ENCODE data around the gene BTBD9. TPM values are rescaled to one million over a fixed set of nuclear protein-coding genes. Genes with fewer than 3 reads are reported as not detected.

Gene BTBD9
- total RNA-seq, 2 donors from 2014 or later, result 15.3 to 23.6 TPM

DNA sequence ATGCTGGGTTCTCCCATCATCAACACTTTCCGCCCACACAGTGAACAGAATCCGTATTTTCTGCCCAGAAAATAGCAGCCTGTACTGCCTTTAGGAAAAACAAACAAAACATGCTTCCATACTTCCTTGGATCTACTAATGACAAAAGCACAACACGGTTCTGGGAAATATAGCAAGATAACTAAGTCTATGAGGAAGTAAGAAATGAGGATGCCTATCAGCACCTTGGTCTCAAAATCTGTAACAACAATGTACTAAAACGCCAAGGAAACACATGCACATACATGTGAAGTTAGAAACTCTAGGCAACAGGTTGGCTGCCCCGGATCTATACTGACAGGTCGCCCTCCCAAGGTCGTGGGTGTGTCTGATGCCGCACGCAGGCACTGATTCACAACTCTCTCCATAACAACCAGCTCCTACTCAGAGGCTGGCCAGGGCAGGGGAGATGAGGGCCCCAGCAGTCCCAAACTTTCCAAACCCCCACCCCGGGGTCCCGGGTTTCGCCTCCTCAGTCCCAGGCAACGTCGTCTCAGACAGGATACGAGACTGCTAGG lies 710 bp downstream of the BTBD9 start:
- H3K36me3 ChIP-seq, result no peaks in the 10 kb centered on the region
- no peaks in the 10 kb centered on the region for H3K9me3 ChIP-seq
- H3K27me3 ChIP-seq, result no peaks in the 10 kb centered on the region
- TF ChIP-seq CTCF (IDR thresholded peaks at IDR 0.05), result no peak
- peak overlapping the region; percentile 83 for H3K27ac ChIP-seq
- peak overlapping the region; percentile 88 for H3K4me3 ChIP-seq
- intact Hi-C loops (cut with DNase I), result no loop called here
- DNase-seq, result peak; percentile 69
- H3K9ac ChIP-seq (ENCODE audit: low read depth in 2 of 2, low read length in 2 of 2), result peak overlapping the region; percentile 82 to 92
- H3K4me1 ChIP-seq, result peaks cover 8% of the 10 kb centered on the region

DNA sequence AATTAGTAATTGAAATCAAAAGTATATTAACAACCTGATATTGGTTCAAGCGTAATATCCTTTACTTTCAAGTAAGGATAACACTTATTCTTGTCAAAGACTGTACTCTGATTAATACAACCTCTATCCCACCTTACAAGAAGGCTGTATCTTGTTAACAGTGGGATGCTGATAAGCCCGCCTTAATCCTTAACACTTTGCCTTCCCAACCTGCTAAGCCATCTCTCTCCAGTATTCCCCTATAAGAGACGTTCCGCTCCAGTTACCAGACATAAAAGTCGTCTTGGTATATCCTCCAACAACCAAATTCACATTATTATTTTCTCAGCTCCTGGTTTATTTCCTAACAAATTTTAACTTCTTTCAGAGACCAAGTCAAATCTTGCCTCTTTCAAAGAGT lies 2.0 kb downstream of the BTBD9 start:
- no peak overlapping the region for H3K27ac ChIP-seq
- DNase-seq, result no peak
- no peaks in the 10 kb centered on the region for H3K36me3 ChIP-seq
- no peaks in the 10 kb centered on the region for H3K27me3 ChIP-seq
- no peak overlapping the region for H3K4me3 ChIP-seq
- no peaks in the 10 kb centered on the region for H3K9me3 ChIP-seq
- no peak overlapping the region for H3K9ac ChIP-seq (ENCODE audit: low read depth in 2 of 2, low read length in 2 of 2)
- intact Hi-C loops (cut with DNase I), result no loop called here
- TF ChIP-seq CTCF (IDR thresholded peaks at IDR 0.05), result no peak
- H3K4me1 ChIP-seq, result peaks cover 8% of the 10 kb centered on the region

DNA sequence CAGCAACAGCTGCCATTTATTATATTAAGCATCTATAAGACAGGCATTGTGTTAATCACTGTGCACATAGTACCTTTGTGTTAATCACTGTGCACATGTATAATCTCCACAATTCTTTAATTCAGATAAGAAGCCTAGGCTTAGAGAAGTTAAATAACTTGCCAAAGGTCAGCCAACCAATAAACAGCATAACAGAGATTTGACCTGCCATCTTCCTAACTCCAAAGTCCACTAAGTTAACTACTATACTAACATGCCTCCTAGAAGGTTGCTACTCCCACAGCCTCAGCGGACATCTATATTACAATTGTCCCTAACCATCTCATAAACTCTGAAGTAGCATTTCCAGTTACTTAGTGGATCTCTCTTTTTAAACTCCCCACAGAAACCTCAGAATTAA lies 3.7 kb downstream of the BTBD9 start:
- Histone ChIP-seq H3K4me3 (no peak overlapping the region), H3K27me3 (no peaks in the 10 kb centered on the region), H3K27ac (no peak overlapping the region), H3K4me1 (peaks cover 7% of the 10 kb centered on the region), H3K9ac (ENCODE audit: low read depth in 2 of 2, low read length in 2 of 2) (no peak overlapping the region), H3K9me3 (no peaks in the 10 kb centered on the region), H3K36me3 (no peaks in the 10 kb centered on the region)
- TF ChIP-seq CTCF (IDR thresholded peaks at IDR 0.05), result no peak
- DNase-seq, result no peak
- intact Hi-C loops (cut with DNase I), result no loop called here

GRCh38 chr6:38634518-38634917 lies 5.2 kb downstream of the BTBD9 start:
- Histone ChIP-seq H3K9me3 (no peaks in the 10 kb centered on the region), H3K27me3 (no peaks in the 10 kb centered on the region), H3K4me3 (no peak overlapping the region), H3K9ac (ENCODE audit: low read depth in 2 of 2, low read length in 2 of 2) (no peak overlapping the region), H3K36me3 (no peaks in the 10 kb centered on the region), H3K4me1 (peaks cover 3% of the 10 kb centered on the region), H3K27ac (no peak overlapping the region)
- TF ChIP-seq CTCF (IDR thresholded peaks at IDR 0.05), result no peak
- intact Hi-C loops (cut with DNase I), result no loop called here
- DNase-seq, result no peak

DNA sequence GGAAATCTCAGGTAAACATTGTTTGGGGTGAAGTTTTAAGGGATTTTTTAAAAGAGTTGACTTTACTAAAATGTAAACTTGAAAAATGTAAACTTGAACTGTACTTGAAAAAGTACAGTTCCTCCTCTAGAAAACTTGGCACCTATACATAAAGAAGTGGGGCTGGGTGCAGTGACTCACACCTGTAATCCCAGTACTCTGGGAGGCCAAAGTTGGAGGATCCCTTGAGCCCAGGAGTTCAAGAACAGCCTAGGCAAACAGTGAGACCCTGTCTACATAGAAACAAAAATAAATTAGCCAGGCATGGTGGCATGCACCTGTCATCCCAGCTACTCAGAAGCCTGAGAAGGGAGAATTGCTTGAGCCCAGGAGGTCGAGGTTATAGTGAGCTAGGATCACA lies 7.2 kb downstream of the BTBD9 start:
- Histone ChIP-seq H3K9ac (ENCODE audit: low read depth in 2 of 2, low read length in 2 of 2) (no peak overlapping the region), H3K27me3 (no peaks in the 10 kb centered on the region), H3K4me3 (no peak overlapping the region), H3K4me1 (no peaks in the 10 kb centered on the region), H3K36me3 (no peaks in the 10 kb centered on the region), H3K9me3 (no peaks in the 10 kb centered on the region), H3K27ac (no peak overlapping the region)
- no peak for DNase-seq
- intact Hi-C loops (cut with DNase I), result no loop called here
- no peak for TF ChIP-seq CTCF (IDR thresholded peaks at IDR 0.05)

All from colonic mucosa (tissue), 4 donors.